ENCODE data around the gene CDH4.

The CDH4 gene

DNA sequence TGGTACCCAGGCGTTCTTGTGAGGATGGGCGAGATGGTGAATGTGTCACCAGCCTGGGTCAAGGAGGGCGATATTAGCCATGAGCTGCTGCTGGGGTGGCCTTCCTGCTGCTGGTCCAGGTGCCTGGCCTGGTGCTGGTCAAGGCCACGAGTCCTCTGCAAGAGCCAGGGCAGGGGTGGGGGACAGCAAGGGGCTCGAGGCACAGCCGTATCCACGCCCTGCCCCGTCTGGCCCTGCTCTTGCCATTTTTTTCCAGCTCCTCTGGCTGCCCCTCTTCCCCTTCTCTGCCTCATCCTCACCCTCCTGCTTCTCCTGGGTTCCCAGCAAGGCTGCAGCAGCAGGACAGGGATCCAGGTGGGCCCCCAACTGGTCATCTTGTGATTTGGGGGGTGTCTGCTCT is 51.2 kb downstream of the CDH4 start:
- DNase-seq, result no peak

DNA sequence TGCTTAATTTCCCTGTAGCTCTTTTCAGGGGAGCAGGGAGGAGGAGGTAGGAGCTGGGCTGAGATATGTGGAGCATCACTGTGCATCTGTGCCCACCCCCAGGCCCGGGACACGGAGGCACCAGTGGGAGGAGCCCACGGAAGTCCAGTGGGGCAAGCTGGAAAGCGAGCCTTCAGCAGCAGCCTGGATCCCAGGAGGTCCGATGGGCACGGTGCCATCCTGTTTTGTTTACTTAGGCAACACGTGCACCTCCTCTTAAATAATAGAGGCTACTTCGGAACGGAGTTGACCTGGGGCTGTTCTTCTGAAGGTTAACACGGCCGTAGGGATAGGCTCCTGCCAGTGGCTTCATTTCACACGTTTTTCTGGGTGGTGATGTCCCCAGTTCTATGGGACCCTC is 51.6 kb downstream of the CDH4 start:
- DNase-seq, result peak; percentile 81

DNA sequence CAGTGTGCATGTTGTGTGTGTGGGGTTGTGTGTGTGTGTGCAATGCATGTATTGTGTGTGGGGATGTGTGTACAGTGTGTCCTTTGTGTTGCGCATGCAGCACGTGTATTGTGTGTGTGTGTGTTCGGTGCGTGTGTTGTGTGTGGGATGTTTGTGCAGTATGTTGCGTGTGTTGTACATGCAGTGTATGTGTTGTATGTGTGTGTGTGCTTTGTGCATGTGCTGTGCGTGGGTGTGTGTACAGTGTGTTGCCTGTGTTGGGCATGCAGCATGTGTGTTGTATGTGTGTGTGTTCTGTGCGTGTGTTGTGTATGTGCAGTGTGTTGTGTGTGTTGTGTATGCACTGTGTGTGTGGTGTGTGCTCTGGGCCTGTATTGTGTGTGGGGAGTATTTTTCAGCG is 52.7 kb downstream of the CDH4 start:
- no peak for DNase-seq

DNA sequence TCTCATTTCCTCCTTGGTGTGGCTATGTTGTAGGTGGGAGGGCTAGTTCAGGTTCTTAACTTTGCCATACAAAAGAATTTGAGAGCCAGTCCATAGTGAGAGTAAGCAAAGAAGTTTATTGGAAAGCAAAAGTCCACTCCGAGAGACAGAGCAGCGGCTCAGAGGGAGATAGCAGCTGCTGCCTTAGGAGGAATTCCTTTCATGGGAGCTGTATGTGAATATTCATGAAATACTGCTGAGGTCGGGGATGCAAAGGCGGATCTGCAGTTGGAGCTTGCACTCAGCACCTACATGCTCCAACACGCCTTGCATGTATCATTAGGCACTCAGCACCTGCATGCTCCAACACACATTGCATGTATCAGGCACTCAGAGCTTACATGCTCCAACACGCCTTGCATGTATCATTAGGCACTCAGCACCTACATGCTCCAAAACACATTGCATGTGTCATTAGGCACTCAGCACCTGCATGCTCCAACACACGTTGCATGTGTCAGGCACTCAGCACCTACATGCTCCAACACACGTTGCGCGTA is 54.9 kb downstream of the CDH4 start:
- DNase-seq, result no peak

DNA sequence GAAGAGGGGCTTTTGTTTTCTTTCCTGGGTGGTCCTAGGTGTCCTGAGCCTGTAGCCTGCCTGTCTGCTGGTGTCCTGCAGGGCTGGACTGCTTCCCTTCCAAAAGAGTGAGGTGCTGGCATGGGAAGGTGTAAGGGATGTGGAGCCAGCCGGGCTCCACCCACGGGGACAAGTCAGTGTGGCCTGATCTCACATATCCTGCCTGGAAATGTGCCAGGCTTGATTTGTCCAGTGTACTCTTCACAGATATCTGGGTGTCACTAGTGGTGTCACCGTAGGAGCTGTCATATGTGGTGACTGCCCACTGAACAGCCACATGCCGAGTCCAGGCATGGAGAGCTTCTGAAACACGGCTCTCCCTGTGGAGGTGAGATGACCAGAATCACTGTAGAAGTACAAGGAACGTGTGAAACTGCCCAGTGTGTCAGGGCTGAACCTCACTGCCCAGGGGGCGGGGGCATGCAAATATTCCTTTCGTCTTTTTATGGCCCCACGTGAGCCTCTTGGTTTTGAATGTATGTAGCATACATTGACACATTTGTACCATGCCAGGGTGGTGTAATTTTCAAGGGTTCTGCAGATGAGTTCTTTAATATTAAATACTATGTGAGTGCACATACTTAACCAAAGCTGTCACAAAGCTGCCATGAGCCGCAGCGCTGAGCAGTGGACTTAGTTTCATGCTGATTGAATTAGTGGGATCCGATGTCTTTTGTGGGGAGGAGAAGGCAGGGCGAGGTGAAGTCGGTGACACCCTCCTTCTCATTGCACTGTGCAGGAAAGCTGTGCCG is 55.8 kb downstream of the CDH4 start:
- no peak for DNase-seq

DNA sequence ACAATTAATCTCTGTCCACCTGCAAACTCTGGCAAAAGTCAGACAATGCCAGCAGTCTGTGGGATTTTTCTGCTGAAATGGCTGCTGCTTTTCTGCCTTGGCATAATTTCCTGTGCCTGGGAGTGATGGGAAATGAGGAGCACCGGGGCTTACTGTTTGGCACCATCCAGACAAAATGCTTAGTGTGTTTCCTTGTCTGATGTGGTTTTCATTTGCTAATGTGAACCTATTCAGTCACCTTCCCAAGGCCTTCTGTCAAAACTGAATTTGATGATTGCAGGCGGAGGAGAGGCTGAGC is 56.4 kb downstream of the CDH4 start:
- DNase-seq, result no peak

DNA sequence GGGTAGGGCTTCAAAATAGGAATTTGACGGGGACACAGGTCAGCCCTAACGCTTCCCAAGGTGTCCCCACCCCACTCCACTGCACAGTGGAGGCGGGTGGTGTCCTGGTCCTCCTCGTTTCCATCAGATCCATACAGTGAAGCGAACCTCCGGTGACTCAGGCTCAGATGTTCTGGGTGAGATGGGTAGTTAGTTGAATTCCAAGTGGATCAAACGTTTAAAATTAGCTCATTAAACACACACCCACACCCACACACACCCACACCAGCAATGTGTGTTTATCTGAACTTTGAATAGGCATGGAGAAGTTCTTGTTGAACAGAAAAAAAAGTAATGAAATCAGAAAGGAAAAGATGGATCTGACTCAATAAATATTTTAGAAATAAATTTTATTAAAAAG is 58.9 kb downstream of the CDH4 start:
- DNase-seq, result no peak

DNA sequence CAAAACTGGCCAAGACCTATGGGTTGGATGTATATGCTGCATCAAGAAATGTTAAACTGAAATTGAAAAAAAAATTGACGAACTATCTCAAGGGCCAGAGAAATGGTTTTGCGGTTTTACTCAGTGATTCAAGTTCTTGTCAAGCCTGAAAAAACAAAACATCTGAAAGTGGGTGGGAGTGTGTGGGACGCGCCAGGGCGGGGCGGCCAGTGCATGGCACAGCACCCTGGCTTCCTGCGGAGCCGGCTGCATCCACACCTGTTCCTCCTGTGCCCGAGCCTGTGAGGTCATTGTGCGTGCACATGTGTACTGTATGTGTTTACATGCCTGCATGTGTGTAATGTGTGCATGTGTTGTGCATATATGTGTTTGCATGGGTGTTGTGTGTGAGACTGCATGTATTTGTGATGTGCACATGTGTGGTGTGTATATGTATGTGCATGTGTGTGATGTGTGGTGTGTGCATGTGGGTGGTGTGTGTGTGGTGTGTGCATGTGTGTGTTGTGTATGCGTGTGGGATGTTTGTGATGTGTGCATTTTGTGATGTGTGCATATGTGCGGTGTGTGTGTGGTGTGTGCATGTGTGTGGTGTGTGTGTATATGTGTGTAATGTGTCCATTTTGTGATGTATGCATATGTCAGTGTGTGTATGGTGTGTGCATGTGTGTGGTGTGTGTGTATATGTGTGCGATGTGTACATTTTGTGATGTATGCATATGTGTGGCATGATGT is 59.8 kb downstream of the CDH4 start:
- DNase-seq, result no peak

DNA sequence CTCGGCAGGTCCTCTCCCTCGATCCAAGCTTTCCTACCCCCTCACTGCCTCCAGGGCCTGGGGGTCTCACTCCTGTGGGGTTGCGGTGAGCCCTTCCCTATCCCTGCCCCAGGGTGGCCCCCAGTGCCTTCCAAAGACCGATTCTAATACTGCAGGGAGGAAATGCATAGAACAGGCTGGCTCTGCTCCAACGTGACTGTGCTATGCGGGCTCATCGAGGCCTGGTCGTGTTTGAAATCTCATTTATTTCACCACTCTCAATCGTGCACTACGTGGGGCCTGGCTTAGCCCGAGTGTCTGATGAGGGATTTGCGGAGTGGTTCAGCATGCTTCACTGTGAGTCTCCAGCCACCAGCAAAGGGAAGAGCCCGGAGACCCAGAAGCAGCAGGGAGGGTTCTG is 60.9 kb downstream of the CDH4 start:
- no peak for DNase-seq

DNA sequence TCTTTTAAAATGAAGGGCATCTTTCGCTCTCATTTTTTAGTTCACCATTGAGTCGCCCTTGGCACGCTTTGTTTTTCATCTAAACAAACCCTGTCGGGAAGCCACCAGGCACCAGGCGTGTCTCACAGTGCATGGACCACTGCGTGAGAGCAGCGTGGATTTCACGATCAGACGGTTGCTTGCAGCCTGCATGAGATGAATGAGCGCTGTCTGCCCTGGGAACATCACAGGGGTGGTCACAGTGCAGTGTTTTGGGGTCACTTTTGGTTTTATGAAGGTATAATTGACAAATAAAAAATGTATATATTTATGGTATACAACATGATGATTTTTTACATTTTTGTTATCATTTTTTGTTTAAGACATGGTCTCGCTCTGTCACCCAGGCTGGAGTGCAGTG is 61.3 kb downstream of the CDH4 start:
- no peak for DNase-seq

DNA sequence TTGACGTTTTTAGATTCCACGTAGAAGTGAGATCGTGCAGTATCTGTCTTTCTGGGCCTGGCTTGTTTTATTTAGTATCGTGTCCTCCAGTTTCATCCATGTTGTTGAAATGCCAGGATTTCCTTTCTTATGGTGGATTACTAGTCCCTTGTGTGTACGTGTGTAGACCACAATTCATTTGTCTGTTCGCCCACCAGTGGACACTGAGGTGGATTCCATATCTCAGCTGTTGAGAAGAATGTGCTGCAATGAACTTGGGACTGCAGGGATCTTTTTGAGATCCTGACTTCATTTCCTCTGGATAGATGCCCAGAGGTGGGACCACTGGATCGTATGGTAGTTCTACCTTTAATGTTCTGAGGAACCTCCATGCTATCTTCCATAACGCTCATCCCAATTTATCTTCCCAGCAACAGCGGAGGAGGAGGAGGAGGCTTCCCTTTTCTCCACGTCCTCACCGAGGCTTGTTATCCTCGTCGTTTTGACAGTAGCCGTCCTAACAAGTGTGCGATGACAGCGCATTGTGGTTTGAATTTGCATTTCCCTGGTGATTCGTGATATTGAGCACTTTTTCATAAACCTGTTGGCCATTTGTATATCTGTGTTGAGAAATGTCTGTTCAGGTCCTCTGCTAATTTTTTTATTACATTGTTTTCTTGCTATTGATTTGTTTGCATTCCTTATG is 62.4 kb downstream of the CDH4 start:
- no peak for DNase-seq

DNA sequence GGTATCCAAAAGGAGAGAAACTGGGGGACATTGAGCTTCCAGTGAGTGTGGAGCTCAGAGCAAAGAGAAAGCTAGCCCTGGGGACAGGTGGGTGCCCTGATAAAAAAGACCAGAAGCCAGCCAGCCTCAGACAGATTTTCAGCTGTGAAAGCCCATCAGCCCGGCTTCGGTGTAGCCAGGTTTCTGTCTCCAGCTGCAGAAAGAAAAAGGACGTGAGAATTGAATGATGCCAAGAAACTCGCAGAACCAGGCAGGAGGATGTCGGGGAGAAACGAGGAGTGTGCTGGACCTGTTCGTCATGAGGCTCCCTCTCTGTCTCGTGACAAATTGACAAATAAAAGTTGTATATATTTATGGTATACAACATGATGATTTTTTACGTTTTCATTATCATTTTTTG is 63.3 kb downstream of the CDH4 start:
- no peak for DNase-seq

DNA sequence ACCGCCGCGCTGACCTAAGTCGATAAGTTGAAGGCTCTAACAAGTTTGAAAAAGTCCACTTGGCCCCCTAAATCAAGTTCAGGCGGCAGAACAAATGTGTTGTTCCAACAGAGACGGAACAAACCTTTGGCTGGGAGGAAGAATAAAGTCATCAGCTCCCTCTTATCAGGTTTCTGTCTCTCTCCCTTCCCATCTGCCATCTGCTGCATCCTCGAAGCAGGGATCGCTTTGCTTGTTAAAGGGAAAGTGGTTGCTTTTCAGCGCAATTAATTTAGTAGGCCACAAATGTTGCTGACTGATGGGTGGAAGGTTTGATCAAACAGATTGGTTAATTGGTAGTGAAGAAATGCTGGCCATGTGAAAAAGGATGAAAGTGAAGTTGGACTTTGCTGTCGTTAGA is 64.3 kb downstream of the CDH4 start:
- DNase-seq, result no peak

DNA sequence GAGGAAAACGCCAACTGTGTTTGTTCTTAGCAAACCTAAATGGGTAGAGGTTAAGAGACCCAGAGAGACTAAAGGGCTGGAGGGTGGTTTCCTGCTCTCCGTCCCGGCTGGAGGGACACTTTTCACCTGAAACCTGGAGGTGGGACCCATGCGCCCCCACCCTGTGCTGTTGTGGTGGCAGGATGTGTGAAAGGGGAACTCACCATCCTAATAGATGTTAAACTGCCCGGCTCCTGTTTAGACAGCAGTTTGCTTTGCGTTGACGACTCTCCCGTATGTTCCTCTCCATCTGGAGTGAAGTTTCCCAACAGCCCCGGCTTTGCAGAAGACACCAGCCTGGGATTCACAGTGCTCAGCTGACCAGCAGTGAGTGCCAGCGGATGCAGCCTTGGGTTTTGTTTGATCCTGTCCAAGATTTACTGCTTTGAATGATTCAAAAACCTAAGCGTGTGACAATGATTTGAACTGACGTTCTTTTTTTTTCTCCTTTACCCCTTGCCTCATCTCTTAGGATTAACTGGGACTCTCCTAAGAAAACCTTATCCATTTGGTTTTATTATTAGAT is 66.0 kb downstream of the CDH4 start:
- no peak for DNase-seq

DNA sequence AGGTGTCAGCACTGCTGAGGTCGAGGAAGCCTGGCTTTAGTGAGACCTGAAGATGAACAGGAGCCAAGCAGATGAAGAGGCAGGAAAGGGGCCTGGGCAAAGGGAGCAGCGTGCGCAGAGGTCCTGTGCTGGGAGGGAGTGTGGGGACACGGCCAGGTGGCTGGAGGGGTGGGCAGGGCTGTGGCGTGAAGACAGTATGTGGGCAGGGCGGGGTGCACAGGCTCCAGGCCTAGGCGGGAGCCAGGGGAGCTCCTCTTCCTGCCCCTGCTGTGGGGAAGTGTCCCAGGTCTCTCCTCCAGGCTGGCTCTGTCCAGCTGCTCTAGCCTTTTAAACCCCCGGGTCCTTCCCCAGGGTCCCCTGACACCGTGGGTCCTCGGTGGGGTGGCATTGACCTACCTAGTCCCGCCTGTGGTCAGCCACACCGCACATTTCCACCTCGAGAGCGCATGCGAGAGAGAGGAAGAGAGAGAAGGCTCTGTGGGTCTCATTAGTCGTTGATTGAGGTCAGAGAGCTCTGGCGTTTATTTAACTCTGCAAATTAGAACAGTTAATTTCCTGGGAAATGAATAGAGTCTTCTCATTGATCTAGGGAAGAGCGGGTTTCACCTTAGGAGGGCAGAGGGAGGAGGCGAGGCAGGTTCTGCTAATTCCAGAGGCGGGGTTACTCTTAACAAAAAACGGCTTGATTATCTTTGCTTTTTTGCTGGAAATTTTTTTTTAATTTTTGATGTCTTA is 68.8 kb downstream of the CDH4 start:
- DNase-seq, result no peak

DNA sequence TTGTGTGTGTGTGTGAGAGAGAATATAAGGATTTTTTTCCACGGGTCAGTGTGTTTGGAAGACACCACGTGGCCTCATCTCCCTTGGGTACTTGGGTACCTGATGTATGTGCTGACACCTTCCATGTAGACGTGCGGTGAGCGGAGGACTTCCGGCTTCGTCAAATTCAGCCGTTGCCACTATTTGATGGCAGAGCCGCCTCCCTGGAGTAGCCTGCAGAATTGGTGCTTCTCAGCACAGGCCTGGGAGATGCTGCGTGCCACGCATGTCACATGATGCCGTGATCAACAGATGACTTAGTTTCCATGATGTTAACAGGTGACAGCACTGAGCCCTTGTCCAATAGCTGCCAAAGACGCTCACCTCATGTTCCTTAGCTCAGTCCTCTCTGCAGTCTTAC is 69.4 kb downstream of the CDH4 start:
- DNase-seq, result no peak

DNA sequence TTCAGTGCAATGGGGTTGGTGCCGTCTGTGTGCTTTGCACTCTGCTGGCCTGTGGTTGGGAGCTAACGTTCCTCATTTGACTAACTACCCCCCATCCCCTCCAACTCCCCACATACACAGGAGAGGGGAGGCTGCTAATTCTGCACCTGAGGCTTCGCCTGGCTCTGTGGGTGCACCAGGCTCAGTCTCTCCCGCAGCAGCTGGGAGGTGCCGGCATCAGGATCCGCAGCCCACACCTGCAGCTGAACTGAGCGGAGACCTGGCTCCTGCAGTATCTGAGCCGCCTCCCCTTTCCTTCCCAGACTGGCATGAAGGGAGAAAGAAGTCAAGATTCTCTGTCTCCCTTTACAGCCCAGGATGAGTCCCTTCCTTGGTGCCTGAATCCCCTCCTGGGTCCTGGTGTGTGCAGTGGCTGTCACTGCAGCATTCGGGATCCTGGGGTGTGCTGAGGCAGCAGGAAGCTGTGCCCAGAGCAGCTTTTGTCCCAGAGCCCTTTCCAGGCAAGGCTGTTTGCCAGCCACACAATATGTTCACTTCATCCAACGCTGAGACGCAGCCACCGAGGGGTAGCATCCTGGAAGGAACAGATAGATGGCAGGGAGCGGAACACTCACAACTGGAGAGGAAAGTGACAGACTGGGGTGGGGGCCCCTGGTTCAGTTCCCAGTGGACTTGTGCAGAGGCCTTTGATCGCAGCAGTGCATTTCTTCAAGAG is 70.2 kb downstream of the CDH4 start:
- DNase-seq, result no peak

DNA sequence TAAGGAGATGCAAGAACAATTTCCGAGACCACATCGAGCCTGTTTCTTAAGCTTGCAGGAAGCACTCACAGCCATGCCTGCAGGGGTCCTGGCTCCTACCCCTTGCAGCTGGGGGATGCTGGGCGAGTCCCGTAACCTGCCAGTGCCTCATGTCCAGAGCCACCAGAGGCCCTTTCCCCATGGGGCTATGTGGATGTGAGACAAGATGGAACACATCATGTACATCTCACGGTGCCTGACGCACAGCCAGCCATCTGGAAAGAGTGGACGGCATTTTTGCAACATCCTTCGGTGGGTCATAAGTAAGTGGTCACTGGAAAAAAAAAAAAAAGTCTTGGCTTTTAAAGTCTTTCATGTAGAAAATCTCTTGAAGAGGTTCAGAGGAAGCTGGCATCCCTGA is 72.8 kb downstream of the CDH4 start:
- DNase-seq, result no peak

DNA sequence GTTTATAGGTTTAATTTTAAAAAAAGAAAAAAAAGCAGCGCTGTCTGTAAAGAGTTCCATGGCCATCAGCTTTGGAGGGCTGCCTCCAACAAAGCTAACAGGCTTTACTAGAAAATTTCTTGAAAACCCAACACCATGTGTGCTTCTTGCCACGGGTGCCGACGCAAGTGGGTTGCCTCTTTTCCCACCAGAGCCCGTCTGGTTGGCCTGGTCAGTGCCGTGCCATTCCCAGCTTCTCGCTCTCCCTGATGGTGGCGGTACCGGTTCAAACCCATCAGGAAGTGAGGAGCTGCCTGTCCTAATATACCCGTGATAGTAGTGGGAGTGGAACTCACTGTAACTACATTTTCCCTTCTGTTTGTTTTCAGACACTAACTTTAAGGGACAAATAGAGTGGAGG is 73.7 kb downstream of the CDH4 start:
- no peak for DNase-seq

DNA sequence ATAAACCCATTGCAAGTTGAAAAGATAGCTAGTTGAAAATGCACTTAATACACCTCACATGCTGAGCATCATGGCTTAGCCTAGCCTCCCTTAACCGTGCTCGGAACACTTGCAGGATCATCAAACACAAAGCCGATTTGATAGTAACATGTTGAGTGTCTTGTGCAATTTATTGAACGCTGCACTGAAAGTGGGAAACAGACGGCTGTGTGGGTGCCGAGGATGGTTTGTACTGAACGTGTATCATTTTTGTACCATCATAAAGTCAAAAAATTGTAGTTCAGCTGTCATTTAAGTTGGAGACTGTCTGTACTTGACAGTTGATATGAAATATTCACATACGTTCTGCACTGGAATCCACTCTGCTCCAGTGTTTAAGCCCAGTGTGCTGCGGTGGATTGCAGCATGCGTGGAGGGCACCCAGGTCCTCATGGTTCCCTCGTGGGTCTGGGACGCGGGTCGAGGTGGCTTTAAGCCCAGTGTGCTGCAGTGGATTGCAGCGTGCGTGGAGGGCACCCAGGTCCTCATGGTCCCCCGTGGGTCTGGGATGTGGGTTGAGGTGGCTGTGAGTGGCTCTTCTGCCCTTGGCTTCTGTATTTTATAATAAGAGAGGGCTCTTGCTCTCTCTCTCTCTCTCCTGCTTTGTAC is 77.0 kb downstream of the CDH4 start:
- DNase-seq, result no peak

DNA sequence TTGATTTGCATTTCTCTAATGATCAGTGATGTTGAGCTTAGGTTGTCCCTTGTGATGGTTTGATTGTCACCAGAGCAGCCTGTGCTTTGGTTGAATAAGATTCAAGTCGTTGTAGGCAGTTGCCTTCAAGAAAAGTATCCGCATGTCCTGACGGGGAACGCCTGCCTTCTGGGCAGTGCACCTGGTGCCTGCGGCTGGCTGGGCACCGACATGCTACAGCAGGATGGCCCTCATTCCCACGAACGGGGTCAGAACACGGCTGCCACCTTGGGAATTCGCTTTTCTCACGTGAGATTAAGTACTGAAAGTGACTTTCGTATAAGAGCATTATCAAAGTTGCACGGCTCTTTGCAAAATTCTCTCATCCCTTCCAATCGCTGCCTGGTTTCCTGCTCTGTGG is 78.4 kb downstream of the CDH4 start:
- no peak for DNase-seq

DNA sequence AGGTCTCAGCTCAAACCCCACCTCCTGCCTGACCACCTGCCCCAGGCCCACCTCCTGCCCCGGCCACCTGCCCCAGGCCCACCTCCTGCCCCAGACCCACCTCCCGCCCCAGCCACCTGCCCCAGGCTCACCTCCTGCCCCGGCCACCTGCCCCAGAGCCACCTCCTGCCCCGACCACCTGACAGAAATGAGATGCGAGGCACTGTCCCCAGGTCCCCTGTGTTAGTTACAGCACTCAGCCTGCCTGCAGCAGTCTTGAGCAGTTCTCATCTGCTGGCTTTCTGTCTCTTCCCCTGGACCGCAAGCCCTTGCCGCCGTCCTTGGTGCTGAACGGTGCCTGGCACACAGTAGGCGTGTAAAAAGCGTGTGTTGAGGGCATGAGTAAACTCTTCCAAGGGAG is 79.5 kb downstream of the CDH4 start:
- no peak for DNase-seq

All from NCI-H1105 (cell line).